ENCODE data around the gene AIF1L. TPM values are rescaled to one million over a fixed set of nuclear protein-coding genes. Genes with fewer than 3 reads are reported as not detected.

Gene AIF1L
- polyA plus RNA-seq, 1 donor: 7.5 TPM

DNA sequence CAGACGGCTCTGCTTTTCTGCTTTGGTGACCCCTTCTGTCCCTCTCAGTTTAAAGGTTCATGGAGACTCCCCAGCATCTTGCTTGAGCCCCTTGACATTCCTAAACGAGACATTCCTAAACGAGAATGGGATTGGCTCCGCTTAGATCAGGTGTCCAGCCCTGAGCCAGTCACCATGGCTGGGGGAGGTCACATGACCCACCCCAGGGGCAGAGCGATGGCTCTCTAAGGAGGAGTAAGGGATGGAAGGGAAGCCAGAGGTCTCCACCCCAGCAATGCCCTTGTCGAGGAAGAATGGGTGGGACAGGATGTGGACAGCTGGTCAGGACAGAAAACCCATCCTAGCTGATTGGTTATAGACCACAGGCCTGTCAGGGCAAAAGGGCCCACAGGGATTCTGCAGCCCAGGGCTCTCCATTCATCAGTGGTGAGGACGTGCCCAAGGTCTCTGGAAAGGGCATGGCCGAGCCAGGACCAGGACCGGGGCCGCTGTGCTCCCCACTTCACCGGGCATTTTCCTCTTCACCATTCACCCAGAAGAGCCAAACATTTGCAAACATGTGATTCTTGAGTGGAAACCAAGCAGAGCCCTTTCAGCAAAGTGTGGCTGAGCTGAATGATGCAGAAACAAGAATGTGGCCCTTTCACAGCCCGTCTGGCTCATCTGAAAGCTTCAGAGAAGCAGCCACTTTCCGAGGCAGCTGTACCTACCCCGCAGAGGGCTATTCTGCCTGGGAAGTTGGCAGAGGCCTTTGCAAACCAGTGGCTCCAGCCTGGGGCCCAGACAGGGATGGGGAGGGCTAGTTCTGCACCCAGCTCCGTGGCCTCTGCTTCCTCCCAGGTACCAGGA, 19.8 kb upstream of the AIF1L start:
- no peak overlapping the region for H3K4me3 ChIP-seq (ENCODE audit: low read length)
- H3K27ac ChIP-seq (ENCODE audit: low read length): no peak overlapping the region
- H3K4me1 ChIP-seq (ENCODE audit: control insufficient read depth, insufficient read depth, low read length): no peaks in the 10 kb centered on the region
- H3K36me3 ChIP-seq (ENCODE audit: control insufficient read depth, insufficient read depth, low read length): no peaks in the 10 kb centered on the region
- H3K27me3 ChIP-seq (ENCODE audit: control insufficient read depth, insufficient read depth, low read length): no peaks in the 10 kb centered on the region
- no CpG with 5 or more reads among the region's 15 CpGs for WGBS (ENCODE audit: insufficient coverage, low lambda C conversion rate)
- H3K9me3 ChIP-seq (ENCODE audit: control insufficient read depth, low read depth, low read length): no peaks in the 10 kb centered on the region
- no peak for DNase-seq

DNA sequence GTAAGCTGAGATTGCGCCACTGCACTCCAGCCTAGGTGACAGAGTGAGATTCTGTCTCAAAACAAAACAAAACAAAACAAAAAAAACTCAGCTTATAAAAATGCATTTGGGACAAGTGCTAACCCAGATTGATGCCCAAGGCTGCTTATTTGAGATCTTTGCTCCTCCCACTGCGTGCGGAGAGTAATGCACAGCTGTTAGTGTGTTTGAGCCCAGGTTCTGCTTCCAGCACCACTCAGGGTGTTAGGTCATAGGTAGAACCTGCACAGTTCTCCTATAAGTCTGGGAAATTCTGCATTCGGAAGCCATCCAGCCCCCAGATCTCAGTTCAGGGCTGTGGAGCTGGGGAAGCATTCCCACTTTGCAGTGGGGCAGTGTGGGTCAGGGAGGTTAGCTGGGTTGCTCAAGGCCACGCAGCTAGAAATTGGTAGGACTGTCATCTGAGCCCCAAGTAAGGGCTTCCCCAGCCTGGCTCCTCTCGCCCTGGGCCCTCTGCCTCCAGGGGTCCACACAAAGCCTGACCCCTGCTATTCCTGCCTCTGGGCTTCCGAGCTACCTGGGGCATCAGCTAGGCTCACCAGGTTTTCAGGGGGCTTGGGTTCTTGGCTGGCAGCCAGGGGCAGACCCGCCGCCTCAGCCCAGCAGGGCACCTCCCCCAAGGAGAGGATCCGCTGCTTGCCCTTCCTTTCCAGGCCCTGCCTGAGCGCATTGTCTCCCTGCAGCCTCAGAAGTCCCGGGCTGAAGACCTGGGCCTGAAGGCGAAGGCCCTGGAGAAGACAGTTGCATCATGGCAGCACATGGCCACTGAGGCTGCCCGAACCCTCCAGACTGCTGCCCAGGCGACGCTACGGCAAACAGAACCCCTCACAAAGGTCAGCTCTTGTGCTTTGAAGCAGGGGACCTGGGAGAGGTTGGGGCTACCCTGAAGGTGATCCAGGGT, 17.6 kb upstream of the AIF1L start:
- H3K4me3 ChIP-seq (ENCODE audit: low read length): no peak overlapping the region
- H3K4me1 ChIP-seq (ENCODE audit: control insufficient read depth, insufficient read depth, low read length): no peaks in the 10 kb centered on the region
- H3K27ac ChIP-seq (ENCODE audit: low read length): no peak overlapping the region
- 80% methylated on average over 1 of the region's 17 CpGs for WGBS (ENCODE audit: insufficient coverage, low lambda C conversion rate)
- no peaks in the 10 kb centered on the region for H3K36me3 ChIP-seq (ENCODE audit: control insufficient read depth, insufficient read depth, low read length)
- H3K27me3 ChIP-seq (ENCODE audit: control insufficient read depth, insufficient read depth, low read length): no peaks in the 10 kb centered on the region
- no peaks in the 10 kb centered on the region for H3K9me3 ChIP-seq (ENCODE audit: control insufficient read depth, low read depth, low read length)
- no peak for DNase-seq

DNA sequence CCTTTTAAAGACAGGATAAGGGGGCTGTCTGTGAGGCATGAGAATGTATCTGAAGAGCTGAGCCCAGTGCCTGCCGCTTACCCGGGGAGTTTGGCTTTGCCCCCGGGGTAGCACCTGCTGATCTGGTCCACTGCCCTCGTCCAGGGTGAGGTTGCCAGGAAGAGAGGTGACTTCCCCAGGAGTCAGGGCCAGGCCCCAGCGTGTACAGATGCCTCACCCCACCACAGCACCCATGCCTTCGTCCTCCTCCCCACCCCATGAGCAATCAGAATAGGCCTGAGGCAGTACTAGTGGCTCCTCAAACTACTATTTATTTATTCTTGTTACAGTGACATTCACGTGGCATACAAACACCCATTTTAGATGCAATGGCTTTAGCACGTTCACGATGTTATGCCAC, 15.7 kb upstream of the AIF1L start:
- no peaks in the 10 kb centered on the region for H3K9me3 ChIP-seq (ENCODE audit: control insufficient read depth, low read depth, low read length)
- DNase-seq: no peak
- no peak overlapping the region for H3K4me3 ChIP-seq (ENCODE audit: low read length)
- 82% methylated on average over 3 of the region's 9 CpGs for WGBS (ENCODE audit: insufficient coverage, low lambda C conversion rate)
- H3K4me1 ChIP-seq (ENCODE audit: control insufficient read depth, insufficient read depth, low read length): no peaks in the 10 kb centered on the region
- H3K27me3 ChIP-seq (ENCODE audit: control insufficient read depth, insufficient read depth, low read length): no peaks in the 10 kb centered on the region
- no peaks in the 10 kb centered on the region for H3K36me3 ChIP-seq (ENCODE audit: control insufficient read depth, insufficient read depth, low read length)
- H3K27ac ChIP-seq (ENCODE audit: low read length): no peak overlapping the region

DNA sequence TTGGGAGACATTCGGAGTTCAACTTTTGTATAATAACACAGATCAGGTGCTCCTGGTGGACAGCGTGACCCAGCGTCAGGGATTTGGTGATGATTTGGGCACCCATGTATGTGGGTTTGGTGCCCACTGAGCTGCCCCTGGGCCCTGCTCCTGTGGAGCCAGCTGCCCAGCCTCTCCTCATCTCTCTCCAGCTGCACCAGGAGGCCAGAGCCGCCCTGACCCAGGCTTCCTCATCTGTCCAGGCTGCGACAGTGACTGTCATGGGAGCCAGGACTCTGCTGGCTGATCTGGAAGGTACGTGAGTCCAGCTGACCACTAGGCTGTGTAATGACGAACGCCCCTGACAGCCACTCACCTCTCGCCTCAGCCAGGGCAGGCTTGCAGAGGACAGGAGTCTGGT, 14.5 kb upstream of the AIF1L start:
- Histone ChIP-seq H3K4me3 (ENCODE audit: low read length) (no peak overlapping the region), H3K27ac (ENCODE audit: low read length) (no peak overlapping the region), H3K4me1 (ENCODE audit: control insufficient read depth, insufficient read depth, low read length) (no peaks in the 10 kb centered on the region), H3K27me3 (ENCODE audit: control insufficient read depth, insufficient read depth, low read length) (no peaks in the 10 kb centered on the region), H3K9me3 (ENCODE audit: control insufficient read depth, low read depth, low read length) (no peaks in the 10 kb centered on the region), H3K36me3 (ENCODE audit: control insufficient read depth, insufficient read depth, low read length) (no peaks in the 10 kb centered on the region)
- no peak for DNase-seq
- no CpG with 5 or more reads among the region's 9 CpGs for WGBS (ENCODE audit: insufficient coverage, low lambda C conversion rate)

DNA sequence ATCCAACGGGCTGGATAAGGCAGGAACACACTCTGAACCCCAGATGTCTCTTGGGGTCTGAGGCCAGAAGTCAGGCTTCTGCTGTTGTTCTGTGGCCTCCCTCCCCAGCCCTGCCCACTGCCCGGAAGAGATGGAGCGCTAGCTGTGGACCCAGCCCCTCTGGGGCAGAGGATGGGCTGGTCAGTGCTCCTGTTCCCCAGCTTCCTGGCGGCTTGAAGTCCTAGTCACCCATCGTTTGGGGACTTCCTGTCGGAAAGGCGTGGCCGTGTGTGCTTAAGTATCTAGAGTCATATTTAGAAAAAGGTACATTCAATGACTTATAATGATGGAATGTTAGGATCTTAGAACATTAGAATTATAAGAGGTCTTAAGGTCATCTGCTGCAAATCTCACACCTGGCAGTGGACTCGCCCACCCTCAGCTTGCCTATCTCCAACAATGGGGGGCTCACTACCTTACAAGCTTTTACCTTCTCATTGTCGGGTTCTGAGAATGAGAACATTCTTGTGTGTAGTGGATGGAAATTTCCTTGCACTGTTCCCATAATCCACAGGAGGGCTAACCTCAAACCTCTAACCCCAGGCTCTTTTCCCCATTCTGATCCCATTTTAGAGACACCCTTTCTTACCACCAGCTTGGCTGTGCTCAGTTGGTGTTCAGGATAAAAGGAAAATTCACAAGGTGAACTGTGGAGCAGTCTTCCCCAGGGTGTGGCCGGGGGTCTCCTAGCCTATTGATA, 13.4 kb upstream of the AIF1L start:
- Histone ChIP-seq H3K27me3 (ENCODE audit: control insufficient read depth, insufficient read depth, low read length) (no peaks in the 10 kb centered on the region), H3K36me3 (ENCODE audit: control insufficient read depth, insufficient read depth, low read length) (no peaks in the 10 kb centered on the region), H3K9me3 (ENCODE audit: control insufficient read depth, low read depth, low read length) (no peaks in the 10 kb centered on the region), H3K4me1 (ENCODE audit: control insufficient read depth, insufficient read depth, low read length) (no peaks in the 10 kb centered on the region), H3K27ac (ENCODE audit: low read length) (no peak overlapping the region), H3K4me3 (ENCODE audit: low read length) (no peak overlapping the region)
- no CpG with 5 or more reads among the region's 11 CpGs for WGBS (ENCODE audit: insufficient coverage, low lambda C conversion rate)
- no peak for DNase-seq

DNA sequence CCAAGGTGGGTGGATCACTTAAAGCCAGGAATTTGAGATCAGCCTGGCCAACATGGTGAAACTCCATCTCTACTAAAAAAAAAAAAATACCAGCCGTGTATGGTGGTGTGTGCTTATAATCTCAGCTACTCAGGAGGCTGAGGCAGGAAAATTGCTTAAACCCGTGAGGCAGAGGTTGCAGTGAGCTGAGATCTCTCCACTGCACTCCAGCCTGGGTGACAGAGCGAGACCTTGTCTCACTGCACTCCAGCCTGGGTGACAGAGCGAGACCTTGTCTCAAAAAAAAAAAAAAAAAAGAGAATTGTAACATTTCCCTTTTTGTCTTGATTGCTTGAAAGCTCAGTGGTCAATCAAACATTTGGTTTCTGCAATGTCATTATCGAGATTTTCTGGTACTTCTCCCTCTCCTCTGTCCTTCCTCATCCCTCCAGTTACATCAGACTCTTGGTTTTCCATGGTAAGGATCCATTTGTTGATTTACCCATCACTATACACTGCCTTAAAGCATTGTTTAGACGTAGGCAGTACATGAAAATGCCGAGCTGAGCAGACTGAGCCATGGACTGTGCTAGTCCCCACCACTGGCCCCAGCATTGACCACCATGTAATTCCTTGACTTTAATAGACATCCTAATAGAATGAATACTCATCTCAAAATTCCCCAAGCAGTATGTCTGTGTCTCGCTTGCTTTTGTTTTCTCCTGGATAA, 11.5 kb upstream of the AIF1L start:
- H3K4me1 ChIP-seq (ENCODE audit: control insufficient read depth, insufficient read depth, low read length): no peaks in the 10 kb centered on the region
- H3K27ac ChIP-seq (ENCODE audit: low read length): no peak overlapping the region
- H3K27me3 ChIP-seq (ENCODE audit: control insufficient read depth, insufficient read depth, low read length): no peaks in the 10 kb centered on the region
- no peak overlapping the region for H3K4me3 ChIP-seq (ENCODE audit: low read length)
- no peaks in the 10 kb centered on the region for H3K36me3 ChIP-seq (ENCODE audit: control insufficient read depth, insufficient read depth, low read length)
- WGBS (ENCODE audit: insufficient coverage, low lambda C conversion rate): 70% methylated on average over 1 of the region's 8 CpGs
- H3K9me3 ChIP-seq (ENCODE audit: control insufficient read depth, low read depth, low read length): no peaks in the 10 kb centered on the region
- no peak for DNase-seq

DNA sequence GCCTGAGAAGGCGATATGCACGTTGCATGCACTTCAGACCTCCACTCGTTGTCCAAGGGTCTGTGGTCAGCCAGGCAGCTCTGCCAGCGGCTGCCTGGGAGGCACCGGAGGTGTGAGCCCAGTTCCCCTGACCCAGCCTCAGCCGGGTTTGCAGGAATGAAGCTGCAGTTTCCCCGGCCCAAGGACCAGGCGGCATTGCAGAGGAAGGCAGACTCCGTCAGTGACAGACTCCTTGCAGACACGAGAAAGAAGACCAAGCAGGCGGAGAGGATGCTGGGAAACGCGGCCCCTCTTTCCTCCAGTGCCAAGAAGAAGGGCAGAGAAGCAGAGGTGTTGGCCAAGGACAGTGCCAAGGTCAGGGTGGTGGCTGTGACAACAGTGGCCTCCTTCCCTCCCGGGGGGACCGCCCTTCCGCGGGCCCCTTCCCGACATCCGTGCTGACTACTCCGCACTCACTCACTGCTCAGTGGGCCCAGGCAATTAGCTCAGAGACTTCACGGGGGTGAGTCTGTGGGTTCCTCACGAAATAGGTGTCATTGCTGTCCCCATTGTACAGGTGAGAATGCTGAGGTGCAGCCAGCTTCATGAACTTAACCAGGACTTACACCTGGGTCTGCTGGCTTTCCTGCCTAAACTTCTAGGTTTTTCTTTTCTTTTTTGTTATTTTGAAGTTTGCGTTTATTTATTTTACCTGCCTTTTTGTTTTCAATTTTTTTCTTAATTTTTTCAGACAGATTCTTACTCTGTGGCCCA, 10.8 kb upstream of the AIF1L start:
- Histone ChIP-seq H3K9me3 (ENCODE audit: control insufficient read depth, low read depth, low read length) (no peaks in the 10 kb centered on the region), H3K27me3 (ENCODE audit: control insufficient read depth, insufficient read depth, low read length) (no peaks in the 10 kb centered on the region), H3K27ac (ENCODE audit: low read length) (no peak overlapping the region), H3K36me3 (ENCODE audit: control insufficient read depth, insufficient read depth, low read length) (no peaks in the 10 kb centered on the region), H3K4me1 (ENCODE audit: control insufficient read depth, insufficient read depth, low read length) (no peaks in the 10 kb centered on the region), H3K4me3 (ENCODE audit: low read length) (no peak overlapping the region)
- DNase-seq: no peak
- WGBS (ENCODE audit: insufficient coverage, low lambda C conversion rate): 100% methylated on average over 1 of the region's 23 CpGs

DNA sequence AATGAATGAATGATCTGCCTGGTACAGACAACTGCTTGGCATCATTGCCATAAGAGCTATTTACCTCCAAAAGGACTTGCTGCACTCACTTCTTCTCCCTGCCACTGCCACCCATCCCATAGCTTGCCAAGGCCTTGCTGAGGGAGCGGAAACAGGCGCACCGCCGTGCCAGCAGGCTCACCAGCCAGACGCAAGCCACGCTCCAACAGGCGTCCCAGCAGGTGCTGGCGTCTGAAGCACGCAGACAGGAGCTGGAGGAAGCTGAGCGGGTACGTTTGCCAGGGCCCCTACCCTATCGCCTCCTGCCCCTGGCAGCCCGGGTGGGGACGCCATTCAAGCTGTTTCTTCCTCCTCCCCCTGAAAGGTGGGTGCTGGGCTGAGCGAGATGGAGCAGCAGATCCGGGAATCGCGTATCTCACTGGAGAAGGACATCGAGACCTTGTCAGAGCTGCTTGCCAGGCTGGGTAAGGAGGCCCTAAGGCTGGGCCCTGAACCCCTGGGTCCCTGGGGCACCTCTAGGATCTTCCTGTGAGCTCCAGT, 8.9 kb upstream of the AIF1L start:
- no CpG with 5 or more reads among the region's 19 CpGs for WGBS (ENCODE audit: insufficient coverage, low lambda C conversion rate)
- no peak for DNase-seq
- H3K4me3 ChIP-seq (ENCODE audit: low read length): no peak overlapping the region
- no peak overlapping the region for H3K27ac ChIP-seq (ENCODE audit: low read length)
- H3K4me1 ChIP-seq (ENCODE audit: control insufficient read depth, insufficient read depth, low read length): no peaks in the 10 kb centered on the region
- H3K9me3 ChIP-seq (ENCODE audit: control insufficient read depth, low read depth, low read length): no peaks in the 10 kb centered on the region
- H3K27me3 ChIP-seq (ENCODE audit: control insufficient read depth, insufficient read depth, low read length): no peaks in the 10 kb centered on the region
- H3K36me3 ChIP-seq (ENCODE audit: control insufficient read depth, insufficient read depth, low read length): no peaks in the 10 kb centered on the region

DNA sequence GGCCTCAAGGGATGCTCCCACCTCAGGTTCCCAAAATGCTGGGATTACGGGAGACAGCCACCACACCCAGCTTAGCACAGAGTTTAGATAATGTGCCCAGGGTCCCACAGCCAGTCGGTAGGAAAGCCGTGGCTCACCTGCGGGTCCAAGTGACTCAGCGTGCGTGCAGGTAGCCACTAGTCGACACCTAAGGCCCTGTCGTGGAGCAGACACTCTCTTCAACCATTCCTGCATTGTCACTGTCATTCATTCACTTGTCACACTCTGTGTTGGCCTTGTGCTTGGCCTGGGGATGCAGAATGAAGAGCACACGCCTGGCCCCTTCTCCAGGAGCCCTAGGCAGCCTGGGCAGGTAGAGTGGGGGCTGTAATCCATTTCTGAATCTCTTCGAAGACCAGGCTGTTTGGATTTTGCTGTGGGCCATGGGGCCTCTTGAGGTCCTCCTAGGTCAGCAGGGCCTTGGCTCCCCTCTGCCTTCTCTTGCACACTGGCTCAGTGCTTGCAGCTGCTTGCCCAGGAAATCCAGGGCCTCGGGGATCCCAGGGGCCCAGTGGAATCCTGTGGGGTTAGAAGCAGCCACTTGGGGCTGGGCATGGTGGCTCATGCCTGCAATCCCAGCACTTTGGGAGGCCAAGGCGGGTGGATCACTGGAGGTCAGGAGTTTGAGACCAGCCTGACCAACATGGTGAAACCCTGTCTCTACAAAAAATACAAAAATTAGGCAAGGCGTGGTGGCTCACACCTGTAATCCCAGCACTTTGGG, 6.1 kb upstream of the AIF1L start:
- DNase-seq: no peak

More for the DNA sequence above, 6.1 kb upstream of the AIF1L start:
- Histone ChIP-seq H3K9me3 (ENCODE audit: control insufficient read depth, low read depth, low read length) (no peaks in the 10 kb centered on the region), H3K27me3 (ENCODE audit: control insufficient read depth, insufficient read depth, low read length) (peaks cover 12% of the 10 kb centered on the region), H3K4me1 (ENCODE audit: control insufficient read depth, insufficient read depth, low read length) (no peaks in the 10 kb centered on the region), H3K36me3 (ENCODE audit: control insufficient read depth, insufficient read depth, low read length) (no peaks in the 10 kb centered on the region), H3K4me3 (ENCODE audit: low read length) (no peak overlapping the region), H3K27ac (ENCODE audit: low read length) (no peak overlapping the region)
- WGBS (ENCODE audit: insufficient coverage, low lambda C conversion rate): no CpG with 5 or more reads among the region's 13 CpGs

All from large intestine (tissue), 3 donors.